ENCODE results near the gene SLC6A9. TPM values are rescaled to one million over a fixed set of nuclear protein-coding genes. Genes with fewer than 3 reads are reported as not detected.

SLC6A9 gene
- total RNA-seq, 1 experiment from 2014 or later: 12.8 TPM

DNA sequence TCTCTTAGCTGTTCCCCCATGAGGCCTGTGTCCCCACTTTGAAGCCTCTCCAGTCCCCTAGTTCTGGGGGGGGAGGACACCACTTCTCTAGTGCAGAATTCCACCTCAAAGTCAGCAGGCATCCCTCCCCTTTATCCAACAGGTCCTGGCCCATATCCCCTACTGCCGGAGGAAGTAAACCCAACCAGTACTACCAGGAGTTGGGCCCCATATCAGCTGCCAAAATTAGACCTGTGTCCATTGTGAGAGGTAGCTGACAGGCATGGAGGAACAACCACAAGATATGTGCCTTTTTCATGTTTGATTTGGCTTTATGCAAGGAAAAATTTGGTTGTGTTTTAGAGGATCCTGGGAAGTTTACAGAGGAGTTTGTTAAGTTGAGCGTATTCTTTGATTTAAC is 22.1 kb upstream of the SLC6A9 start (continued):
- TF ChIP-seq CTCF (IDR thresholded peaks at IDR 0.05 in 2 of 3, conservative IDR thresholded peaks at IDR 0.05 in 1 of 3; ENCODE audit: borderline replicate concordance in 1 of 3, insufficient read depth in 1 of 3, low read depth in 2 of 3, low read length in 2 of 3) (no peak), POLR2AphosphoS5 (IDR thresholded peaks at IDR 0.05; ENCODE audit: low read depth, low read length) (no peak), JUND (IDR thresholded peaks at IDR 0.05) (no peak), RAD21 (IDR thresholded peaks at IDR 0.05; ENCODE audit: low read depth) (no peak), ZNF274 (IDR thresholded peaks at IDR 0.05; ENCODE audit: low read depth, low read length) (no peak), SIN3A (IDR thresholded peaks at IDR 0.05; ENCODE audit: low read depth) (no peak)

GRCh38 chr1:44050261-44050660 is 19.0 kb upstream of the SLC6A9 start:
- no peaks in the 10 kb centered on the region for H3K36me3 ChIP-seq (ENCODE audit: control insufficient read depth in 1 of 2, insufficient read depth in 2 of 2, low read length in 2 of 2)
- ChIA-PET POLR2A (no interaction called here), CTCF (no interaction called here), RAD21 (ENCODE audit: low non-redundant PET in 1 of 2, low total read pairs in 2 of 2, uncharacterized antibody in 2 of 2, unreplicated experiment in 2 of 2) (no interaction called here)
- H3K4me1 ChIP-seq (ENCODE audit: control insufficient read depth in 1 of 2, insufficient read depth in 2 of 2, low read length in 2 of 2): peaks cover 2 to 6% of the 10 kb centered on the region in 2 experiments; a peak in 2 of 4 replicates
- BruUV-seq (replicated peaks): no TSS peak
- no peak overlapping the region for H3K4me3 ChIP-seq (replicated peaks in 1 of 2; ENCODE audit: low read depth in 1 of 2, low read length in 2 of 2)
- H3K27ac ChIP-seq (ENCODE audit: low read depth, low read length): no peak overlapping the region
- no peak overlapping the region for H2AFZ ChIP-seq (ENCODE audit: low read depth, low read length, poor library complexity, severe bottlenecking)
- no peak overlapping the region for H3K9ac ChIP-seq (ENCODE audit: low read length)
- H3K9me3 ChIP-seq (ENCODE audit: control insufficient read depth in 1 of 2, insufficient read depth in 1 of 2, low read depth in 1 of 2, low read length in 2 of 2): no peaks in the 10 kb centered on the region
- no peaks in the 10 kb centered on the region for H4K20me1 ChIP-seq (ENCODE audit: insufficient read depth)
- H3K4me2 ChIP-seq (ENCODE audit: low read length): no peak overlapping the region
- no peaks in the 10 kb centered on the region for H3K79me2 ChIP-seq (ENCODE audit: insufficient read depth, low read length)
- ATAC-seq (no peak), DNase-seq (ENCODE audit: low read depth, low spot score) (no peak)
- TF ChIP-seq SP1 (IDR thresholded peaks at IDR 0.05; ENCODE audit: low read depth): no peak
- TF ChIP-seq RAD21 (IDR thresholded peaks at IDR 0.05; ENCODE audit: low read depth): no peak
- no peak for TF ChIP-seq CEBPB (IDR thresholded peaks at IDR 0.05; ENCODE audit: low read depth)
- TF ChIP-seq POLR2AphosphoS5 (IDR thresholded peaks at IDR 0.05; ENCODE audit: low read depth, low read length): no peak
- no peak for TF ChIP-seq ELF1 (IDR thresholded peaks at IDR 0.05; ENCODE audit: borderline replicate concordance, low read depth)
- TF ChIP-seq JUND (IDR thresholded peaks at IDR 0.05): no peak
- TF ChIP-seq POLR2A (IDR thresholded peaks at IDR 0.05; ENCODE audit: borderline replicate concordance, extremely low read depth, insufficient read depth, insufficient read length): no peak
- no peaks in the 10 kb centered on the region for H3K9me2 ChIP-seq (ENCODE audit: insufficient read depth)
- H3K27me3 ChIP-seq (ENCODE audit: insufficient read depth, low read length): no peaks in the 10 kb centered on the region
- intact Hi-C loops (cut with micrococcal nuclease): no loop called here

Measured in HCT116 (cell line).